GM18907 (cell line): Measurements from ENCODE around the gene GPC6.

Experiments
- ATAC-seq: cut with Tn5 transposase; IDR thresholded peaks from one replicate; pipeline ENCODE4 v1.9.1; 2021; ENCODE audit warnings: mild to moderate bottlenecking, moderate library complexity; ENCODE audit not compliant: unreplicated experiment

GPC6 gene

GRCh38 chr13:93810264-93810663 is 583.7 kb downstream of the GPC6 start:
- ATAC-seq: no peak

- no peak for ATAC-seq
These were observed 584.6 kb downstream of the GPC6 start for GRCh38 chr13:93811071-93811737.

GRCh38 chr13:93811738-93812112 is 585.1 kb downstream of the GPC6 start:
- ATAC-seq: no peak

GRCh38 chr13:93814658-93815057 is 588.1 kb downstream of the GPC6 start:
- ATAC-seq: no peak

GRCh38 chr13:93818345-93818744 is 591.7 kb downstream of the GPC6 start:
- ATAC-seq: no peak

- no peak for ATAC-seq
These were observed 592.8 kb downstream of the GPC6 start for GRCh38 chr13:93819331-93819890.

GRCh38 chr13:93824286-93824685 is 597.7 kb downstream of the GPC6 start:
- no peak for ATAC-seq

GRCh38 chr13:93834051-93834450 is 607.4 kb downstream of the GPC6 start:
- no peak for ATAC-seq

- no peak for ATAC-seq
These were observed 616.5 kb downstream of the GPC6 start for GRCh38 chr13:93843082-93843481.

- ATAC-seq: no peak
These were observed 620.6 kb downstream of the GPC6 start for GRCh38 chr13:93847162-93847561.

- no peak for ATAC-seq
These were observed 621.6 kb downstream of the GPC6 start for GRCh38 chr13:93848247-93848646.

GRCh38 chr13:93851236-93851635 is 624.6 kb downstream of the GPC6 start:
- ATAC-seq: no peak

- ATAC-seq: no peak
These were observed 627.3 kb downstream of the GPC6 start for GRCh38 chr13:93853912-93854311.

- no peak for ATAC-seq
These were observed 630.5 kb downstream of the GPC6 start for GRCh38 chr13:93857126-93857525.

- ATAC-seq: no peak
These were observed 633.1 kb downstream of the GPC6 start for GRCh38 chr13:93859716-93860115.

GRCh38 chr13:93861818-93862217 is 635.2 kb downstream of the GPC6 start:
- no peak for ATAC-seq

GRCh38 chr13:93862259-93862658 is 635.7 kb downstream of the GPC6 start:
- ATAC-seq: no peak

GRCh38 chr13:93865235-93865634 is 638.6 kb downstream of the GPC6 start:
- no peak for ATAC-seq

GRCh38 chr13:93867481-93867880 is 640.9 kb downstream of the GPC6 start:
- ATAC-seq: no peak

- no peak for ATAC-seq
These were observed 645.8 kb downstream of the GPC6 start for GRCh38 chr13:93872376-93872775.

- ATAC-seq: no peak
These were observed 646.3 kb downstream of the GPC6 start for GRCh38 chr13:93872786-93873347.

- ATAC-seq: no peak
These were observed 648.9 kb downstream of the GPC6 start for GRCh38 chr13:93875547-93875946.

- no peak for ATAC-seq
These were observed 649.6 kb downstream of the GPC6 start for GRCh38 chr13:93876236-93876635.
